PC-9 (cell line): ENCODE data around the gene PTPRF.

Experiments
- CTCF ChIP-seq: fragments of 200-600 bp; sonication (generic); conservative IDR thresholded peaks from 2 replicates; pipeline ENCODE4 v1.6.1; 2017; ENCODE audit warnings: mixed run types, antibody characterized with exemption, mild to moderate bottlenecking, moderate library complexity
- EZH2 ChIP-seq: fragments of 200-600 bp; sonication (generic); IDR thresholded peaks from 2 replicates; pipeline ENCODE4 v1.8.0; 2017; ENCODE audit warnings: antibody characterized with exemption, low read depth

GRCh38 chr1:43655953-43656352 lies 125.3 kb downstream of the PTPRF start:
- TF ChIP-seq CTCF, result no peak
- no peak for TF ChIP-seq EZH2
